Loucy (cell line): Measurements from ENCODE around the gene SESN3.

Experiments
- CTCF ChIP-seq: fragments of 200-600 bp; sonication (generic); conservative IDR thresholded peaks from 2 replicates; pipeline ENCODE4 v1.5.1; 2014; ENCODE audit warnings: mild to moderate bottlenecking, antibody characterized with exemption, low read length
- EZH2phosphoT487 ChIP-seq: fragments of 200-600 bp; IDR thresholded peaks from 2 replicates; pipeline ENCODE4 v1.6.1; 2018; ENCODE audit warnings: antibody characterized with exemption, mild to moderate bottlenecking, moderate library complexity, borderline replicate concordance

GRCh38 chr11:95239871-95240649 lies 9.1 kb upstream of the SESN3 start:
- TF ChIP-seq EZH2phosphoT487 (no peak), CTCF (no peak)
